ENCODE data around the gene TRPM2.

TRPM2 gene

GRCh38 chr21:44462086-44462833 lies 108.8 kb downstream of the TRPM2 start:
- no peaks in the 10 kb centered on the region for H3K4me1 Mint-ChIP-seq
- no peaks in the 10 kb centered on the region for H3K27me3 Mint-ChIP-seq
- H3K9me3 Mint-ChIP-seq: no peaks in the 10 kb centered on the region
- no peak overlapping the region for H3K4me3 Mint-ChIP-seq
- H3K36me3 Mint-ChIP-seq: no peaks in the 10 kb centered on the region
- H3K27ac Mint-ChIP-seq: no peak overlapping the region

- no peak overlapping the region for H3K4me3 Mint-ChIP-seq
- H3K27ac Mint-ChIP-seq: no peak overlapping the region
- no peaks in the 10 kb centered on the region for H3K4me1 Mint-ChIP-seq
- no peaks in the 10 kb centered on the region for H3K27me3 Mint-ChIP-seq
- no peaks in the 10 kb centered on the region for H3K9me3 Mint-ChIP-seq
- no peaks in the 10 kb centered on the region for H3K36me3 Mint-ChIP-seq
Observed at GRCh38 chr21:44462834-44463200, 109.4 kb downstream of the TRPM2 start.

- H3K4me1 Mint-ChIP-seq: no peaks in the 10 kb centered on the region
- H3K4me3 Mint-ChIP-seq: no peak overlapping the region
- H3K27ac Mint-ChIP-seq: no peak overlapping the region
- H3K9me3 Mint-ChIP-seq: no peaks in the 10 kb centered on the region
- H3K36me3 Mint-ChIP-seq: no peaks in the 10 kb centered on the region
- H3K27me3 Mint-ChIP-seq: no peaks in the 10 kb centered on the region
Observed at GRCh38 chr21:44463724-44464123, 110.3 kb downstream of the TRPM2 start.

- Mint-ChIP-seq H3K4me3 (no peak overlapping the region), H3K27me3 (no peaks in the 10 kb centered on the region), H3K4me1 (no peaks in the 10 kb centered on the region), H3K36me3 (no peaks in the 10 kb centered on the region), H3K27ac (no peak overlapping the region), H3K9me3 (no peaks in the 10 kb centered on the region)
Observed at GRCh38 chr21:44464351-44464750, 110.9 kb downstream of the TRPM2 start.

GRCh38 chr21:44466351-44466954 lies 113.0 kb downstream of the TRPM2 start:
- no peaks in the 10 kb centered on the region for H3K36me3 Mint-ChIP-seq
- H3K27ac Mint-ChIP-seq: no peak overlapping the region
- no peaks in the 10 kb centered on the region for H3K9me3 Mint-ChIP-seq
- H3K4me3 Mint-ChIP-seq: no peak overlapping the region
- H3K27me3 Mint-ChIP-seq: no peaks in the 10 kb centered on the region
- H3K4me1 Mint-ChIP-seq: no peaks in the 10 kb centered on the region

GRCh38 chr21:44466996-44467858 lies 113.8 kb downstream of the TRPM2 start:
- no peaks in the 10 kb centered on the region for H3K27me3 Mint-ChIP-seq
- H3K4me1 Mint-ChIP-seq: no peaks in the 10 kb centered on the region
- no peaks in the 10 kb centered on the region for H3K36me3 Mint-ChIP-seq
- H3K4me3 Mint-ChIP-seq: no peak overlapping the region
- peak overlapping the region; percentile 30 for H3K27ac Mint-ChIP-seq
- no peaks in the 10 kb centered on the region for H3K9me3 Mint-ChIP-seq

- no peak overlapping the region for H3K27ac Mint-ChIP-seq
Observed at GRCh38 chr21:44467859-44468195, 114.4 kb downstream of the TRPM2 start.

GRCh38 chr21:44471341-44471740 lies 117.9 kb downstream of the TRPM2 start:
- no peaks in the 10 kb centered on the region for H3K36me3 Mint-ChIP-seq

More at GRCh38 chr21:44467859-44468195, 114.4 kb downstream of the TRPM2 start:
- H3K4me1 Mint-ChIP-seq: no peaks in the 10 kb centered on the region
- H3K36me3 Mint-ChIP-seq: no peaks in the 10 kb centered on the region
- H3K4me3 Mint-ChIP-seq: no peak overlapping the region
- H3K27me3 Mint-ChIP-seq: no peaks in the 10 kb centered on the region
- H3K9me3 Mint-ChIP-seq: no peaks in the 10 kb centered on the region

GRCh38 chr21:44471996-44472395 lies 118.6 kb downstream of the TRPM2 start:
- Mint-ChIP-seq H3K4me3 (no peak overlapping the region), H3K27me3 (no peaks in the 10 kb centered on the region), H3K4me1 (no peaks in the 10 kb centered on the region), H3K9me3 (no peaks in the 10 kb centered on the region), H3K36me3 (no peaks in the 10 kb centered on the region), H3K27ac (no peak overlapping the region)

More at GRCh38 chr21:44471341-44471740, 117.9 kb downstream of the TRPM2 start:
- Mint-ChIP-seq H3K4me1 (no peaks in the 10 kb centered on the region), H3K4me3 (no peak overlapping the region), H3K27me3 (no peaks in the 10 kb centered on the region), H3K9me3 (no peaks in the 10 kb centered on the region), H3K27ac (no peak overlapping the region)

- Mint-ChIP-seq H3K9me3 (no peaks in the 10 kb centered on the region), H3K27ac (no peak overlapping the region), H3K4me1 (peaks cover 4% of the 10 kb centered on the region), H3K27me3 (no peaks in the 10 kb centered on the region), H3K4me3 (no peak overlapping the region), H3K36me3 (no peaks in the 10 kb centered on the region)
Observed at GRCh38 chr21:44473915-44474555, 120.6 kb downstream of the TRPM2 start.

GRCh38 chr21:44475266-44475845 lies 121.9 kb downstream of the TRPM2 start:
- Mint-ChIP-seq H3K27me3 (no peaks in the 10 kb centered on the region), H3K4me3 (no peak overlapping the region), H3K9me3 (no peaks in the 10 kb centered on the region), H3K27ac (no peak overlapping the region), H3K36me3 (no peaks in the 10 kb centered on the region), H3K4me1 (peaks cover 7% of the 10 kb centered on the region)

GRCh38 chr21:44477131-44477530 lies 123.7 kb downstream of the TRPM2 start:
- no peaks in the 10 kb centered on the region for H3K36me3 Mint-ChIP-seq
- no peaks in the 10 kb centered on the region for H3K9me3 Mint-ChIP-seq
- H3K4me1 Mint-ChIP-seq: peaks cover 7% of the 10 kb centered on the region
- no peaks in the 10 kb centered on the region for H3K27me3 Mint-ChIP-seq
- H3K27ac Mint-ChIP-seq: no peak overlapping the region
- H3K4me3 Mint-ChIP-seq: no peak overlapping the region

- Mint-ChIP-seq H3K36me3 (no peaks in the 10 kb centered on the region), H3K27me3 (no peaks in the 10 kb centered on the region), H3K27ac (no peak overlapping the region), H3K4me1 (peaks cover 7% of the 10 kb centered on the region), H3K9me3 (no peaks in the 10 kb centered on the region), H3K4me3 (no peak overlapping the region)
Observed at GRCh38 chr21:44477712-44478111, 124.3 kb downstream of the TRPM2 start.

- H3K4me3 Mint-ChIP-seq: no peak overlapping the region
- H3K36me3 Mint-ChIP-seq: no peaks in the 10 kb centered on the region
- H3K27ac Mint-ChIP-seq: no peak overlapping the region
- no peaks in the 10 kb centered on the region for H3K9me3 Mint-ChIP-seq
- H3K27me3 Mint-ChIP-seq: no peaks in the 10 kb centered on the region
- peaks cover 7% of the 10 kb centered on the region for H3K4me1 Mint-ChIP-seq
Observed at GRCh38 chr21:44478124-44478800, 124.8 kb downstream of the TRPM2 start.

- H3K4me3 Mint-ChIP-seq: no peak overlapping the region
- no peaks in the 10 kb centered on the region for H3K9me3 Mint-ChIP-seq
- H3K4me1 Mint-ChIP-seq: peaks cover 7% of the 10 kb centered on the region
- H3K36me3 Mint-ChIP-seq: no peaks in the 10 kb centered on the region
- no peak overlapping the region for H3K27ac Mint-ChIP-seq
- H3K27me3 Mint-ChIP-seq: no peaks in the 10 kb centered on the region
Observed at GRCh38 chr21:44478801-44479167, 125.4 kb downstream of the TRPM2 start.
